Hepatocyte (in vitro differentiated cells): ENCODE measurements around the gene MTA2. TPM values are rescaled to one million over a fixed set of nuclear protein-coding genes. Genes with fewer than 3 reads are reported as not detected.
"Not testable (repeated sequence)": the region's sequence is repeated elsewhere in the genome, so short reads cannot be mapped to it uniquely, and the experiment has no call there.

Experiments
- DNase-seq: peaks from one replicate; pipeline ENCODE4 v3.0.0-alpha.2; 2016; ENCODE audit warnings: low spot score
- H2AFZ ChIP-seq: fragments of 200-600 bp; sonication (generic); 2 replicates; pipeline ENCODE4 v1.6.0; 2016; ENCODE audit warnings: antibody characterized with exemption, mild to moderate bottlenecking
- H3K27ac ChIP-seq: fragments of 200-600 bp; sonication (generic); 2 replicates; pipeline ENCODE4 v1.5.1; 2016; ENCODE audit warnings: mild to moderate bottlenecking
- H3K27me3 ChIP-seq: fragments of 200-600 bp; sonication (generic); 2 replicates; pipeline ENCODE4 v1.6.1; 2016
- H3K36me3 ChIP-seq: fragments of 200-600 bp; sonication (generic); replicated peaks from 2 replicates; pipeline ENCODE4 v1.5.1; 2016; ENCODE audit warnings: low read depth; ENCODE audit not compliant: insufficient read depth
- H3K4me1 ChIP-seq: fragments of 200-600 bp; sonication (generic); 2 replicates; pipeline ENCODE4 v1.5.1; 2016; ENCODE audit warnings: mild to moderate bottlenecking, moderate library complexity; ENCODE audit not compliant: insufficient read depth
- H3K4me2 ChIP-seq: fragments of 200-600 bp; sonication (generic); 2 replicates; pipeline ENCODE4 v1.6.0; 2016
- H3K4me3 ChIP-seq: fragments of 200-600 bp; sonication (generic); 2 replicates; pipeline ENCODE4 v1.5.1; 2016; ENCODE audit warnings: mild to moderate bottlenecking
- H3K79me2 ChIP-seq: fragments of 200-600 bp; sonication (generic); 2 replicates; pipeline ENCODE4 v1.6.0; 2017; ENCODE audit warnings: mild to moderate bottlenecking
- H3K9me2 ChIP-seq: fragments of 200-600 bp; sonication (generic); replicated peaks from 2 replicates; pipeline ENCODE4 v1.6.0; 2017; ENCODE audit warnings: mild to moderate bottlenecking; ENCODE audit not compliant: insufficient read depth
- H3K9me3 ChIP-seq: fragments of 200-600 bp; sonication (generic); 2 replicates; pipeline ENCODE4 v1.5.1; 2016; ENCODE audit warnings: low read depth, mild to moderate bottlenecking
- H4K20me1 ChIP-seq: fragments of 200-600 bp; sonication (generic); 2 replicates; pipeline ENCODE4 v1.6.0; 2016; ENCODE audit warnings: mild to moderate bottlenecking; ENCODE audit not compliant: insufficient read depth, poor library complexity, severe bottlenecking
- EZH2 ChIP-seq: fragments of 200-600 bp; sonication (generic); IDR thresholded peaks from 2 replicates; pipeline ENCODE4 v1.6.1; 2016; ENCODE audit warnings: antibody characterized with exemption, mild to moderate bottlenecking, borderline replicate concordance
- EZH2phosphoT487 ChIP-seq: fragments of 200-600 bp; sonication (generic); IDR thresholded peaks from one replicate; pipeline ENCODE4 v1.6.1; 2018; ENCODE audit warnings: antibody characterized with exemption, mild to moderate bottlenecking, low read depth, moderate library complexity; ENCODE audit not compliant: unreplicated experiment, severe bottlenecking
- WGBS: methylation state at CpG from one replicate; pipeline ENCODE4 v1.1.6; 2016; ENCODE audit warnings: low lambda C conversion rate; ENCODE audit errors: missing lambda C conversion rate; 5-methylcytosine and 5-hydroxymethylcytosine counted together
- polyA plus RNA-seq: library from polyadenylated mRNA; unstranded; fragments of >200 nt; fragmentation: Nextera tagmentation; extraction: Ambion mirVana; gene quantifications from 2 replicates; pipeline ENCODE4 v1.2.1, GENCODE V29; 2016
- total RNA-seq: library from RNA; depleted of rRNA; stranded (reverse); fragments of >200 nt; gene quantifications from 2 replicates; pipeline ENCODE4 v1.2.3, GENCODE V29; 2014
- TF ChIP-seq, protein P1 (sequence below): fragments of 200-600 bp; sonication (generic); IDR thresholded peaks from 2 replicates; pipeline ENCODE4 v1.5.1; 2016; ENCODE audit warnings: antibody characterized with exemption, mild to moderate bottlenecking; ENCODE audit not compliant: poor library complexity

MTA2 gene
- total and polyA plus RNA-seq, 2 experiments from 2014 or later: 25.6 to 53.1 TPM

DNA sequence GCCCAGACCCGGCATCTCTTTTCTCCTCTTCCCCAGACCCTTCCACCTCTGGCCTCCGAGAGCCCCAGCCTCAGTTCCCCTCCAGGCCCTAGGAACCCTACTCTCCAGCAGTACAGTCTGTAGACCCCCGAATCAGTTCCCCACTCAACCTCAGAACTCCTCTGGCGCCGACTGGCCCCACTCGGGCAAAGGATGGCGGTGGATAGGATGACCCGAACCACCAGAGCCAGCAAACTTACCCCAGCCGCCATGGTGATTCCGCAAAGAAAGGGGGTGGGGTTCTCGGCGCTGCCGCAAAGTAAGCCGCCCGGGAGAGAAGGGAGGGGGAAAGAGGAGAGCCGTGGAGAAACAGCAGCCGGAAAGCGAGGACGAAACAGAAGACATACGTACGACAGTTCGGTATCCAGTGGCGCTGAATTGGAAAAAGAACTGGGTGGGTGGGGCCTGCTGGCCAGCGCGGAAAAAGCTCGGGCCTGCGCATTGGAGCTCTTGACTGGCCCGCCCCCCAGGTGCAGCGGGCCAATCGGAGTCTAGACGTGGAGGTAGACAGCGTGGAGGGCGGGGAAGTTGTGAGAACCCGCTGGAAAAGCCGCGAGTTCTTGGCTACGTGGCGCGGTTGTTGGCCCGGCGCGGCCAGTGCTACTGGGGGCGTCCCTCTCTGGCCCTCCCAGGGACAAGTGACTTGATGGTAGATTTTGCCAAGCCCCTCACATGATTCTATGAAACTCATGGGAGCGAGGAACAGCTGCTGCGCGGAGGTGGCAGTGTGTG lies 27.9 kb downstream of the MTA2 start, which contains the start of gene EEF1G:
EEF1G (minus strand) TSS at position 300 of the 771 bp plus-strand sequence; CDS start at position 251, 49 bp downstream.
- peaks cover 64% of the 10 kb centered on the region for H3K79me2 ChIP-seq

DNA sequence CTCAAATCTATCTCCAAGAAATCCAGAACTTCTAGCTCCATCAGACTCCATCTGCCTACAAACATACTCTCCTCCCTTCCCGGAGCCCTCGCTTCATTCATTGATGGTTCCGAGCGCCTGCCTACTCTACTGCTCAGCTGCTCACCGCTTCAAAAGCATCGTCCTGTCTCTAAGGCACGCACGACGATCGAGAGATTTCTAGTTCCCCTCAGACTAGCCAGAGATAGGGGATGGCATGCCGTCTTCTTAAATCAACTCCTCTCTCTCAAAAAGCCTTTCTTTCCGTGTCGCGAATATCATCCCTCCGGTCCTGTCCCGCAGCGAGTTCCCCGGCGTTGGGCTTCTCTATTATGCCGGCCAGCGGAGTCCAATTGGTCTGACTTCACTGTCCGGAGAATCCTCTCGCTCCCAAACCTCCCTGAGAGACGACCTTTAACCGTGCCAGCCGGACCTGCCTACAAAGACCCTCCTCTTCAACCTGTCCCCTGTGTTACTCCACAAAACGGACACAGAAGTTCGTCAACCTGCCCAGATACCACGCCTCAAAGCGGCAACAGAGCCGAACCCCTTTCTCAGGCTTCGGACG lies 28.6 kb downstream of the MTA2 start:
- Histone ChIP-seq H3K9me2 (no peaks in the 10 kb centered on the region), H3K4me3 (peak overlapping the region; percentile 48), H3K27me3 (no peaks in the 10 kb centered on the region), H3K9me3 (no peaks in the 10 kb centered on the region), H2AFZ (peak overlapping the region; percentile 41), H4K20me1 (peaks cover 18% of the 10 kb centered on the region), H3K27ac (peak overlapping the region; percentile 73), H3K36me3 (no peaks in the 10 kb centered on the region), H3K4me1 (peaks cover 31% of the 10 kb centered on the region), H3K79me2 (peaks cover 70% of the 10 kb centered on the region), H3K4me2 (peak overlapping the region; percentile 87)
- TF ChIP-seq EZH2: no peak
- TF ChIP-seq, protein P1, sequence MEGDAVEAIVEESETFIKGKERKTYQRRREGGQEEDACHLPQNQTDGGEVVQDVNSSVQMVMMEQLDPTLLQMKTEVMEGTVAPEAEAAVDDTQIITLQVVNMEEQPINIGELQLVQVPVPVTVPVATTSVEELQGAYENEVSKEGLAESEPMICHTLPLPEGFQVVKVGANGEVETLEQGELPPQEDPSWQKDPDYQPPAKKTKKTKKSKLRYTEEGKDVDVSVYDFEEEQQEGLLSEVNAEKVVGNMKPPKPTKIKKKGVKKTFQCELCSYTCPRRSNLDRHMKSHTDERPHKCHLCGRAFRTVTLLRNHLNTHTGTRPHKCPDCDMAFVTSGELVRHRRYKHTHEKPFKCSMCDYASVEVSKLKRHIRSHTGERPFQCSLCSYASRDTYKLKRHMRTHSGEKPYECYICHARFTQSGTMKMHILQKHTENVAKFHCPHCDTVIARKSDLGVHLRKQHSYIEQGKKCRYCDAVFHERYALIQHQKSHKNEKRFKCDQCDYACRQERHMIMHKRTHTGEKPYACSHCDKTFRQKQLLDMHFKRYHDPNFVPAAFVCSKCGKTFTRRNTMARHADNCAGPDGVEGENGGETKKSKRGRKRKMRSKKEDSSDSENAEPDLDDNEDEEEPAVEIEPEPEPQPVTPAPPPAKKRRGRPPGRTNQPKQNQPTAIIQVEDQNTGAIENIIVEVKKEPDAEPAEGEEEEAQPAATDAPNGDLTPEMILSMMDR: no peak
- TF ChIP-seq EZH2phosphoT487: no peak
- peak; percentile 36 for DNase-seq
- 1% methylated on average over 33 of the region's 33 CpGs for WGBS

More for the DNA sequence above, 27.9 kb downstream of the MTA2 start, which contains the start of gene EEF1G:
- TF ChIP-seq EZH2 (no peak), EZH2phosphoT487 (no peak)
- TF ChIP-seq, protein P1: no peak
- peaks cover 18% of the 10 kb centered on the region for H4K20me1 ChIP-seq
- H3K4me1 ChIP-seq: peaks cover 31% of the 10 kb centered on the region
- H3K9me3 ChIP-seq: no peaks in the 10 kb centered on the region
- peak within 1 kb of the TSS; percentile 89 for H3K27ac ChIP-seq
- peak within 1 kb of the TSS; percentile 56 for H3K4me3 ChIP-seq
- under 1% methylated on average over 41 of the region's 46 CpGs for WGBS
- no peaks in the 10 kb centered on the region for H3K9me2 ChIP-seq
- peak within 1 kb of the TSS; percentile 87 for H3K4me2 ChIP-seq
- H2AFZ ChIP-seq: peak within 1 kb of the TSS; percentile 42
- DNase-seq: peak; percentile 100
- H3K36me3 ChIP-seq: no peaks in the 10 kb centered on the region
- no peaks in the 10 kb centered on the region for H3K27me3 ChIP-seq

DNA sequence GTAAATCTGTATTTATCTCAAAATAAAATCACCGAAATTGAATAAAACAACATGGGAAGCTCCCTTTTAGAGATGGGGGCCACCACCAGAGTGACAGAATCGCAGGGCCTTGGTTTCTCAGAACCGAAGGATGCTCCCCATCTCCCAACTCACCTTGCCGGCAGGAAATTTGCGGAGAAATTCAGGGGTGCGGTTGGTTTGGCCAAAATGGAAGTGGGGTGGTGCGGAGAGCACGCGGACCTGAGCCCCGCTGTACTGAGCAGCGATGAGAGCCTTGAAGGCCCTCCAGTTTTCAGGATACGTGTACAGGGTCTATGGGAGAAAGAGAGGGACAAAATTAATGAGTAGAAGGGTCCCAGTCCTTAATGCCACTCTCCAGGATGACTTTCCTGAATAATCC lies 29.2 kb downstream of the MTA2 start:
- no peak for DNase-seq
- Histone ChIP-seq H4K20me1 (peaks cover 22% of the 10 kb centered on the region), H3K4me2 (peak overlapping the region; percentile 87), H3K27me3 (no peaks in the 10 kb centered on the region), H3K4me1 (peaks cover 31% of the 10 kb centered on the region), H3K9me2 (no peaks in the 10 kb centered on the region), H3K79me2 (peaks cover 75% of the 10 kb centered on the region), H3K9me3 (no peaks in the 10 kb centered on the region), H3K36me3 (no peaks in the 10 kb centered on the region), H3K27ac (no peak overlapping the region), H2AFZ (no peak overlapping the region), H3K4me3 (peak overlapping the region; percentile 48)
- WGBS: 72% methylated on average over 12 of the region's 12 CpGs
- no peak for TF ChIP-seq EZH2phosphoT487
- TF ChIP-seq, protein P1: no peak
- TF ChIP-seq EZH2: no peak

DNA sequence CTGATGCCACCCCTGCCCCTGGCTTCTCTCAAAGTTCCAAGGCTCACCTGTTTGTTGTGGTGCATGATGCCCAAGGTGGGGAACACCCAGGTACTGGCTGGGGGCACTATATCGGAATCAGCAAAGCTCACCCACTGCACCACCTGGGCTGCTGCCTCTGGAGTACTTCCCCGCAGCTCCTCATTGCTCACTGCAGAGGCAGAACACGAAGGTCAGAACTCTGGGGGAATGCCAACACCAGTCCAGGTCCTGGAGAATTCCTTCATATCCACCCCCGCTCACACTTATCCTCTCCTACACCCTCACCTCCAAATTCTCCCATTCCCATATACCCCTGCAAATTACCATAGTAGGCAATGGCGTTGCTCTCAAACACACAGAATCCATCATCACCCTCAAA lies 30.2 kb downstream of the MTA2 start:
- not testable (repeated sequence) for H3K9me3 ChIP-seq, H3K27ac ChIP-seq, DNase-seq, H2AFZ ChIP-seq, H3K4me3 ChIP-seq, H3K36me3 ChIP-seq, H3K27me3 ChIP-seq, H3K9me2 ChIP-seq
- Histone ChIP-seq H3K4me1 (peaks cover 26% of the 10 kb centered on the region), H4K20me1 (peaks cover 25% of the 10 kb centered on the region), H3K4me2 (peak overlapping the region; percentile 87), H3K79me2 (peaks cover 82% of the 10 kb centered on the region)
- WGBS: 96% methylated on average over 5 of the region's 5 CpGs

DNA sequence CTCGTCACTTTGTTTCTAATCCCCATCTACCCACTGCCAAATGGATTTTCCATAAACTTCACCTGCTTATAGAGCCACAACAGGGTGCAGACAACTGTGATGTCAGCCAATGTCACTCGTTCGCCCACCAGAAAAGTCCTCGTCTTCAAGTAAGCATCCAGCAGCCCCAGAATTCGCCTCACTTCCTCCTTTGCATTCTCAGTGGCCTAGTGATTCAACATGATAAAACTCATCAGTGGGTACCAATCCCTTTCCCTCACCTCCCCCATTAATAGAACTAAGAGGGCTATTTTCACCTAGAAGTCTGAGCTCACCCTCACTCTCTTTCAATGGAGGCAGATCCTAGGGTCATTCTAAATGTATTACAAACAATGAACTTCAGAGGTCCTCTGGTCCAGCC lies 30.8 kb downstream of the MTA2 start:
- not testable (repeated sequence) for H3K27me3 ChIP-seq, DNase-seq, H3K4me3 ChIP-seq, H3K27ac ChIP-seq, H2AFZ ChIP-seq, H3K4me2 ChIP-seq, H3K9me2 ChIP-seq, H3K36me3 ChIP-seq, H3K9me3 ChIP-seq
- peaks cover 86% of the 10 kb centered on the region for H3K79me2 ChIP-seq
- peaks cover 24% of the 10 kb centered on the region for H3K4me1 ChIP-seq
- H4K20me1 ChIP-seq: peaks cover 25% of the 10 kb centered on the region
- WGBS: 96% methylated on average over 5 of the region's 5 CpGs
